K562 (cell line): ENCODE results near the gene HJV.
"Not testable (repeated sequence)": the region's sequence is repeated elsewhere in the genome, so short reads cannot be mapped to it uniquely, and the experiment has no call there.

Experiments
- AFF4 ChIP-seq: sonication (generic); formaldehyde crosslinking; IDR thresholded peaks from 2 replicates; pipeline ENCODE4 v1.8.0; 2023; ENCODE audit warnings: mild to moderate bottlenecking, missing genetic modification reagents
- EZH2 ChIP-seq: IDR thresholded peaks from 2 replicates; pipeline ENCODE4 v1.6.1; 2012; ENCODE audit warnings: low read depth, mild to moderate bottlenecking, inconsistent platforms, low read length, borderline replicate concordance
- HDAC6 ChIP-seq: IDR thresholded peaks from 2 replicates; pipeline ENCODE4 v1.6.1; 2012; ENCODE audit warnings: low read depth, mild to moderate bottlenecking, control low read depth, inconsistent platforms, low read length, moderate library complexity
- MLX ChIP-seq, 2 experiments: fragments of 450-650 bp in 1 of 2; sonication (generic) in 1 of 2; formaldehyde crosslinking; conservative IDR thresholded peaks; 2 replicates each; pipeline versions ENCODE4 v1.4.0 to v1.8.1; 2020 to 2022; ENCODE audit warnings: mild to moderate bottlenecking in 1 of 2, missing genetic modification reagents in 1 of 2
- POLR2A ChIP-seq: fragments of 450-650 bp; conservative IDR thresholded peaks from 2 replicates; pipeline ENCODE4 v1.6.1; 2016
- ZNF780A ChIP-seq: fragments of 250-450 bp; sonication (Bioruptor Pico); IDR thresholded peaks from 2 replicates; pipeline ENCODE4 v1.5.0; 2021; ENCODE audit warnings: mild to moderate bottlenecking

GRCh38 chr1:146026650-146027049 lies 5.1 kb upstream of the HJV start:
- TF ChIP-seq ZNF780A; MLX (CRISPR knock-in tag; conservative IDR thresholded peaks at IDR 0.05); EZH2; POLR2A; HDAC6; AFF4: not testable (repeated sequence)
